ENCODE results near the gene GLB1L2.

GLB1L2 gene

DNA sequence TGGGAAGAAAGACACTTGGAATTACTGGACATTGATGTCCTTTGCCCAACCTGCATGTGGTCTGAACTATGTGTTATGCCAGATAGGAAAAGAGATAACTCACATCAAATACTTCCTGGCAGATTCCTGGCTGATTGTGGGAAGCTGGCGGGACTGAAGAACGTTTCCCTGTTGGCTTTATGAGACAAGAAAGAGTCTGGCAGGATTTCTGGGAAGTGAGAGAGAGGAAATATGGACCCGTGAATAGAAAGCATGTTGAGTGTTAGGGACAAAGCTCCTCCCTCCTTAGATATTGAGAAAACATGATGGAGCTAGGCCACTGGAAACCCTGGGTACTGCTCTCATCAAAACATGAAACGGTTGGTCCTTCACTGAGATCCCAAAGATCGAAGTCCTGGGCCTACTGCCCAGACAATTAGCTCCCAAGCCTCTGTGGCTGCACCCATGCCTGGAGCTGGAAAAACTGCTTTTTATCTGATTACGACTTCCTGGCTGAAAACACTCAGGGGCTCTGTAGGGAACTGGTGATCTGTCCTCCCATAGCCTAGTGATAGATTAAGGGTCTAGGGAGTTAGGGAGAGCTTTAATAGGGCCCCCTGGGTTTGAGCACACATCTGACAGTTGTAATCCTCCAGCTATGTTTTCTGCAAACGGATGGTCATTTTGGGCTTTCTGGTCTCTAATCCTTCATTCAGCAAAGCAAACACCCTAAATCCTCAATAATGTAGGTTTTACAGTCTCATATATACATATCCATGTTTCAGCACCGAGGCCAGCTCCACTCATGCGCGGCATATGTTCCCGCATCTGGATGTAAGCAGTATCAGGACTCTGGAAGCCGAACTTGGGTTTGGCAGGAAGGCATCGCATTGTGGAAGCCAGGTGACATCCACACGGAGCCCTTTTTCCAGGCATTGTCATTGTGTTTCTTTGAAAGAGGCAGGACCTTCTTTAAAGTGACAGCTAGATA lies 86.4 kb downstream of the GLB1L2 start:
- no peaks in the 10 kb centered on the region for H3K4me1 ChIP-seq (ENCODE audit: control insufficient read depth, insufficient read depth, low read length, unreplicated experiment)

DNA sequence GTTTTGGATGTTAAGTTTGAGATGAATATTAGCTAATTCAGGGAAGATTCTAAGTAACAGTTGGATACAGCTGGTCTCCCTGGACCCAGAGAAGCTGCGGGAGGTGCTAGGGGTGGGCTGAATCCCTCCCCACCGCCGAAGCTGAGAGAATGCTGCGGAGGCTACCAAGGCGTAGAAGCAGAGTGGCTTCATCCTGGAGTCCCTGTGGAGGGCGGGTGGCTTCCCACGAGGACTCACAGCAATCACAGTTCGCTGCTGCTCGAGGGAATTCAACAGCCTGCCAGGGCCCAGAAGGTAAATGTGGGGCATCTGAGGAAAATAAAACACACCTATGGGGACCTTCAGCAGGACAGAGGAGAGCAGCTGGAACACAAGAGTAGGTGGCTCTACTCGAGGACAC lies 91.3 kb downstream of the GLB1L2 start:
- H3K27ac ChIP-seq (ENCODE audit: low read depth, low read length), result no peak overlapping the region

More for the DNA sequence above, 86.4 kb downstream of the GLB1L2 start:
- Histone ChIP-seq H2AFZ (ENCODE audit: low read length, unreplicated experiment) (no peak overlapping the region), H3K79me2 (ENCODE audit: control insufficient read depth, insufficient read depth, low read length, unreplicated experiment) (no peaks in the 10 kb centered on the region), H3K27ac (ENCODE audit: low read depth, low read length) (no peak overlapping the region), H3K27me3 (ENCODE audit: insufficient read depth, low read length) (peaks cover 27% of the 10 kb centered on the region), H3K4me3 (ENCODE audit: low read depth, low read length) (no peak overlapping the region), H3K36me3 (ENCODE audit: insufficient read depth, low read length) (no peaks in the 10 kb centered on the region)

DNA sequence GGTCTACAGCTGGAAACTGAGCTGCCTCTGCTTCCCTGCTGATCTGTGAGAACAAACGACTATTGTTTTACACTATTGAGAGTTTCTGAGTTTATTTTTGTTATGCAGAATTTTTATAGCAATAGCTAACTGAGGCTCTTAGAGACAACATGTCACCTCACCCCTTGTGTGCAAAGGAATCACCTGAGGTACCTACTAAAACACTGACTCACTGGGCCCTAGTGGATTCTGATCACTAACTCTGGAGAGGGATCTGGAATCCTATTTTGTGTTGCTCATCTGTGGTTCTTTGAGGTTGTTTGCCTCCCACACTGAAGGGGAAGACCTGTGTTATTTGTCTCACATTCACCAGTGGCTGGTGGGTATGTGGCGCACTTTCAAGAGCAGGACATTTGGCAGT lies 93.6 kb downstream of the GLB1L2 start:
- no peak overlapping the region for H2AFZ ChIP-seq (ENCODE audit: low read length, unreplicated experiment)
- H3K36me3 ChIP-seq (ENCODE audit: insufficient read depth, low read length), result no peaks in the 10 kb centered on the region
- no peak overlapping the region for H3K4me3 ChIP-seq (ENCODE audit: low read depth, low read length)
- no peaks in the 10 kb centered on the region for H3K27me3 ChIP-seq (ENCODE audit: insufficient read depth, low read length)
- H3K27ac ChIP-seq (ENCODE audit: low read depth, low read length), result no peak overlapping the region
- no peaks in the 10 kb centered on the region for H3K4me1 ChIP-seq (ENCODE audit: control insufficient read depth, insufficient read depth, low read length, unreplicated experiment)
- no peaks in the 10 kb centered on the region for H3K79me2 ChIP-seq (ENCODE audit: control insufficient read depth, insufficient read depth, low read length, unreplicated experiment)

More for the DNA sequence above, 91.3 kb downstream of the GLB1L2 start:
- H3K79me2 ChIP-seq (ENCODE audit: control insufficient read depth, insufficient read depth, low read length, unreplicated experiment), result no peaks in the 10 kb centered on the region
- no peaks in the 10 kb centered on the region for H3K4me1 ChIP-seq (ENCODE audit: control insufficient read depth, insufficient read depth, low read length, unreplicated experiment)
- no peak overlapping the region for H2AFZ ChIP-seq (ENCODE audit: low read length, unreplicated experiment)
- H3K4me3 ChIP-seq (ENCODE audit: low read depth, low read length), result no peak overlapping the region
- H3K27me3 ChIP-seq (ENCODE audit: insufficient read depth, low read length), result no peaks in the 10 kb centered on the region
- no peaks in the 10 kb centered on the region for H3K36me3 ChIP-seq (ENCODE audit: insufficient read depth, low read length)
